ENCODE data around the gene TMEM217.

DNA sequence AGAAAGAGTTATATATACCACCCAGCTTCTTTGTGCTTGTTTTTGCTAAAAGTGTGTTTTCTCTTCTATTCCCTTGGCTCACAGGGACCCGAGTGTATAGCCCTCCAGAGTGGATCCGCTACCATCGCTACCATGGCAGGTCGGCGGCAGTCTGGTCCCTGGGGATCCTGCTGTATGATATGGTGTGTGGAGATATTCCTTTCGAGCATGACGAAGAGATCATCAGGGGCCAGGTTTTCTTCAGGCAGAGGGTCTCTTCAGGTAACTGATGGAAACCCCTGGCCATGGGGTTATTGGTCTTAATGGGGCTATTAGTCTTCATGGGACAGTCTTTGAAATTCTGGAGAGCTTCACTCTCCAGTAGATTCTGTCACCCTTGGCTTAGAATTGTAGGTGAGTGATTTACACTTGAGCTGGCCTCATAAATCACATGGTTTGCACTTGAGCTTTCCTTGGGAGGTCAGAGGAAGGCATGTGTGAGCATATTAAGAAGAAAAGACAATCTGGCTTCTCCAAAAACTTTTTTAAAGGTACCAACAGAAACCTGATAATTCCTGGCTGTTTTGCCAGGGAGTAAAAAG lies 84.9 kb downstream of the TMEM217 start:
- TF ChIP-seq CTCF (conservative IDR thresholded peaks at IDR 0.05 in 1 of 2, IDR thresholded peaks at IDR 0.05 in 1 of 2; ENCODE audit: extremely low read depth in 1 of 2, insufficient read depth in 1 of 2, low read depth in 1 of 2, low read length in 2 of 2) (no peak), EZH2 (IDR thresholded peaks at IDR 0.05; ENCODE audit: borderline replicate concordance, low read length) (no peak)

Measured in mammary epithelial cell (primary cell).